Effector CD8-positive, alpha-beta T cell (primary cell): ENCODE data around the gene CD80.
"Not testable (repeated sequence)": the region's sequence is repeated elsewhere in the genome, so short reads cannot be mapped to it uniquely, and the experiment has no call there.

Experiments used
- DNase-seq: peaks from one replicate; lab custom pipeline; 2025; lab: John Stamatoyannopoulos, UW
- total RNA-seq, 4 experiments: gene quantifications; one replicate each; lab custom pipeline; 2026; lab: John Stamatoyannopoulos, UW

The CD80 gene
- 0 to 0.18 (median 0.05) reads per million in 4 experiments for total RNA-seq

- no peak for DNase-seq
These were observed at the start of gene CD80 for GRCh38 chr3:119559441-119559963. CD80 (minus strand) TSS chr3:119559614; CDS start chr3:119557728, 1,886 bp downstream.

GRCh38 chr3:119608405-119609000 lies 49.1 kb upstream of the CD80 start:
- no peak for DNase-seq

- DNase-seq, result no peak
These were observed 45.5 kb upstream of the CD80 start for GRCh38 chr3:119604878-119605277.

GRCh38 chr3:119602676-119603075 lies 43.3 kb upstream of the CD80 start:
- DNase-seq, result no peak

GRCh38 chr3:119601154-119601553 lies 41.7 kb upstream of the CD80 start:
- DNase-seq, result no peak

GRCh38 chr3:119600732-119601131 lies 41.3 kb upstream of the CD80 start:
- no peak for DNase-seq

GRCh38 chr3:119599558-119600174 lies 40.3 kb upstream of the CD80 start:
- DNase-seq, result no peak

GRCh38 chr3:119598410-119599098 lies 39.1 kb upstream of the CD80 start:
- DNase-seq, result no peak

GRCh38 chr3:119597548-119598288 lies 38.3 kb upstream of the CD80 start, which contains the start of gene PLA1A:
PLA1A (plus strand) TSS chr3:119597885; CDS start chr3:119597914, 29 bp downstream.
- no peak for DNase-seq

GRCh38 chr3:119596398-119596797 lies 37.0 kb upstream of the CD80 start:
- no peak for DNase-seq

GRCh38 chr3:119595639-119596334 lies 36.4 kb upstream of the CD80 start:
- DNase-seq, result no peak

GRCh38 chr3:119594929-119595328 lies 35.5 kb upstream of the CD80 start:
- DNase-seq, result not testable (repeated sequence)

GRCh38 chr3:119594066-119594465 lies 34.7 kb upstream of the CD80 start:
- DNase-seq, result no peak

- DNase-seq, result no peak
These were observed 33.4 kb upstream of the CD80 start for GRCh38 chr3:119592861-119593260.

GRCh38 chr3:119590706-119591105 lies 31.3 kb upstream of the CD80 start:
- DNase-seq, result no peak

GRCh38 chr3:119589102-119589773 lies 29.8 kb upstream of the CD80 start:
- no peak for DNase-seq

GRCh38 chr3:119588112-119588511 lies 28.7 kb upstream of the CD80 start:
- DNase-seq, result no peak

GRCh38 chr3:119586733-119587172 lies 27.3 kb upstream of the CD80 start:
- DNase-seq, result no peak

GRCh38 chr3:119585856-119586570 lies 26.6 kb upstream of the CD80 start:
- no peak for DNase-seq

GRCh38 chr3:119585208-119585607 lies 25.8 kb upstream of the CD80 start:
- DNase-seq, result no peak
